ENCODE results near the gene ELN.

DNA sequence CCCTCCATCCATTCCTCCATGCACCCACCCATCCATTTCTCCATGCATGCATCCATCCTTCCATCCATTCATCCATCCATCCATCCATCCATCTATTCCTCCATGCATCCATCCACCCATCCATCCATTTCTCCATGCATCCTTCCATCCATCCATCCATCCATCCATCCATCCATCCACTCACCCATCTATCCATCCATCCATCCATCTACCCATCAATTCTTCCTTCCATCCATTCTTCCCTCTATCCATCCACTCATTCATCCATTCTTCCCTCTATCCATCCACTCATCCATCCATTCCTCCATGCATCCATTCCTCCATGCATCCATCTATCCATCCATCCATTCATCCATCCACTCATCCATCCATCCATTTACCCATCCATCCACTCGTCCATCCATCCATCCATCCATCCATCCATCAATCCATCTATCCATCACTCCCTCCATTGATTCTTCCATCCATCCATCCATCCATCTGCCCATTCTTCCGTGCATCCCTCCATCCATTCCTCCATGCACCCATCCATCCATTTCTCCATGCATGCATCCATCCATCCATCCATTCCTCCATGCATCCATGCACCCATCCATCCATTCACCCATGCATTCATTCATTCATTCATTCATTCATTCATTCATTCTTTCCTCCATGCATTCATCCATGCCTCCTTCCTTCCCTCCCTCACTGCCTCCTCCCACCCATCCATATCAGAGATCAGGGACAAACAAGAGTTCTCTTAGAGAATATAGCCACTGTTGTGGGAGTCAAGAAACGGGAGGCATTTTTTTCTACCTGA is 22.2 kb downstream of the ELN start:
- no peak for TF ChIP-seq EZH2phosphoT487 (IDR thresholded peaks at IDR 0.05; ENCODE audit: low read depth, severe bottlenecking, unreplicated experiment)
- TF ChIP-seq, protein P1, sequence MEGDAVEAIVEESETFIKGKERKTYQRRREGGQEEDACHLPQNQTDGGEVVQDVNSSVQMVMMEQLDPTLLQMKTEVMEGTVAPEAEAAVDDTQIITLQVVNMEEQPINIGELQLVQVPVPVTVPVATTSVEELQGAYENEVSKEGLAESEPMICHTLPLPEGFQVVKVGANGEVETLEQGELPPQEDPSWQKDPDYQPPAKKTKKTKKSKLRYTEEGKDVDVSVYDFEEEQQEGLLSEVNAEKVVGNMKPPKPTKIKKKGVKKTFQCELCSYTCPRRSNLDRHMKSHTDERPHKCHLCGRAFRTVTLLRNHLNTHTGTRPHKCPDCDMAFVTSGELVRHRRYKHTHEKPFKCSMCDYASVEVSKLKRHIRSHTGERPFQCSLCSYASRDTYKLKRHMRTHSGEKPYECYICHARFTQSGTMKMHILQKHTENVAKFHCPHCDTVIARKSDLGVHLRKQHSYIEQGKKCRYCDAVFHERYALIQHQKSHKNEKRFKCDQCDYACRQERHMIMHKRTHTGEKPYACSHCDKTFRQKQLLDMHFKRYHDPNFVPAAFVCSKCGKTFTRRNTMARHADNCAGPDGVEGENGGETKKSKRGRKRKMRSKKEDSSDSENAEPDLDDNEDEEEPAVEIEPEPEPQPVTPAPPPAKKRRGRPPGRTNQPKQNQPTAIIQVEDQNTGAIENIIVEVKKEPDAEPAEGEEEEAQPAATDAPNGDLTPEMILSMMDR (IDR thresholded peaks at IDR 0.05; ENCODE audit: poor library complexity): no peak

Data from hepatocyte (in vitro differentiated cells).